Body of pancreas (tissue), 4 donors: Measurements from ENCODE around the gene PTPRN2.

Source experiments
- CTCF ChIP-seq, 7 experiments: fragments of 450-650 bp in 4 of 7; fragments of 200-600 bp in 3 of 7; sonication (generic) in 3 of 7; IDR thresholded peaks; one replicate each; pipeline ENCODE4 v1.5.1; 2016 to 2019; ENCODE audit warnings: antibody characterized with exemption in 7 of 7
- POLR2A ChIP-seq, 3 donors: fragments of 450-650 bp; IDR thresholded peaks; one replicate each; pipeline ENCODE4 v1.6.1; 2016; ENCODE audit warnings: antibody characterized with exemption in 3 of 3, mild to moderate bottlenecking in 2 of 3

- TF ChIP-seq POLR2A (IDR thresholded peaks at IDR 0.05) (no peak), CTCF (IDR thresholded peaks at IDR 0.05) (no peak)
Measured at GRCh38 chr7:158618745-158619140, 31.1 kb upstream of the PTPRN2 start.
